Neuronal stem cell (in vitro differentiated cells): ENCODE measurements around the gene KRT3.

Experiments
- DNase-seq: peaks from one replicate; pipeline ENCODE4 v3.0.0-alpha.2; 2013; ENCODE audit warnings: low spot score
- H2AFZ ChIP-seq: one replicate; pipeline ENCODE4 v1.6.1; 2013; ENCODE audit warnings: mild to moderate bottlenecking, low read length, inconsistent platforms
- H2AK5ac ChIP-seq: 2 replicates; pipeline ENCODE4 v1.6.1; 2013; ENCODE audit warnings: low read depth, mild to moderate bottlenecking, inconsistent platforms, low read length, moderate library complexity, mixed read lengths
- H2BK120ac ChIP-seq: 2 replicates; pipeline ENCODE4 v1.6.1; 2013; ENCODE audit warnings: low read depth, mild to moderate bottlenecking, inconsistent platforms, low read length, moderate library complexity, mixed read lengths
- H2BK12ac ChIP-seq: one replicate; pipeline ENCODE4 v1.6.1; 2013; ENCODE audit warnings: low read length, inconsistent platforms
- H2BK15ac ChIP-seq: 2 replicates; pipeline ENCODE4 v1.6.1; 2013; ENCODE audit warnings: mild to moderate bottlenecking, low read length, inconsistent platforms, mixed read lengths
- H2BK5ac ChIP-seq: one replicate; pipeline ENCODE4 v1.6.1; 2013; ENCODE audit warnings: inconsistent platforms, mild to moderate bottlenecking, low read length, moderate library complexity
- H3K14ac ChIP-seq: one replicate; pipeline ENCODE4 v1.6.1; 2013; ENCODE audit warnings: low read length, inconsistent platforms
- H3K18ac ChIP-seq: 2 replicates; pipeline ENCODE4 v1.6.1; 2013; ENCODE audit warnings: low read length, inconsistent platforms
- H3K23ac ChIP-seq: 2 replicates; pipeline ENCODE4 v1.6.1; 2013; ENCODE audit warnings: low read depth, mild to moderate bottlenecking, mixed read lengths, low read length, inconsistent platforms; ENCODE audit not compliant: poor library complexity
- H3K27ac ChIP-seq: replicated peaks from 3 replicates; pipeline ENCODE4 v1.5.1; 2013; ENCODE audit warnings: low read length, inconsistent platforms
- H3K27me3 ChIP-seq, 3 experiments: 2 replicates each; pipeline ENCODE4 v1.6.1; 2013; ENCODE audit warnings: low read length in 3 of 3, mild to moderate bottlenecking in 2 of 3, inconsistent platforms in 1 of 3, low read depth in 1 of 3, mixed read lengths in 1 of 3, moderate library complexity in 1 of 3; ENCODE audit not compliant: control insufficient read depth in 3 of 3, insufficient read depth in 3 of 3
- H3K36me3 ChIP-seq, 2 donors: replicated peaks in 1 of 2; 2 replicates each; pipeline ENCODE4 v1.6.1; 2013; ENCODE audit warnings: low read length in 2 of 2; ENCODE audit not compliant: control insufficient read depth in 2 of 2, insufficient read depth in 2 of 2
- H3K4ac ChIP-seq: 2 replicates; pipeline ENCODE4 v1.6.1; 2013; ENCODE audit warnings: inconsistent platforms, mild to moderate bottlenecking, low read length, moderate library complexity
- H3K4me1 ChIP-seq, 2 donors: 1 replicate in 1 of 2; 2 replicates in 1 of 2; pipeline ENCODE4 v1.6.1; 2013; ENCODE audit warnings: low read length in 2 of 2, low read depth in 1 of 2; ENCODE audit not compliant: control insufficient read depth in 2 of 2, insufficient read depth in 1 of 2
- H3K4me2 ChIP-seq: one replicate; pipeline ENCODE4 v1.6.1; 2013; ENCODE audit warnings: mild to moderate bottlenecking, low read length, inconsistent platforms; ENCODE audit not compliant: insufficient read depth, poor library complexity, severe bottlenecking
- H3K4me3 ChIP-seq, 2 donors: 2 replicates each; pipeline ENCODE4 v1.5.1; 2013; ENCODE audit warnings: low read length in 2 of 2, mild to moderate bottlenecking in 2 of 2, inconsistent platforms in 1 of 2, moderate library complexity in 1 of 2
- H3K79me1 ChIP-seq: one replicate; pipeline ENCODE4 v1.6.1; 2013; ENCODE audit warnings: low read depth, mild to moderate bottlenecking, inconsistent platforms, low read length, moderate library complexity
- H3K9ac ChIP-seq: one replicate; pipeline ENCODE4 v1.6.1; 2013; ENCODE audit warnings: mild to moderate bottlenecking, low read depth, low read length, inconsistent platforms; ENCODE audit not compliant: poor library complexity
- H3K9me3 ChIP-seq, 2 donors: replicated peaks in 1 of 2; 2 replicates each; pipeline versions ENCODE3 to v1.6.1; 2013; ENCODE audit warnings: low read length in 2 of 2, mild to moderate bottlenecking in 2 of 2, inconsistent platforms in 1 of 2, low read depth in 1 of 2, mixed read lengths in 1 of 2, moderate library complexity in 1 of 2; ENCODE audit not compliant: control insufficient read depth in 2 of 2, insufficient read depth in 1 of 2
- H4K8ac ChIP-seq: one replicate; pipeline ENCODE4 v1.6.1; 2013; ENCODE audit warnings: low read depth, mild to moderate bottlenecking, inconsistent platforms, low read length, moderate library complexity
- H4K91ac ChIP-seq: one replicate; pipeline ENCODE4 v1.6.1; 2013; ENCODE audit warnings: low read length, low read depth, mild to moderate bottlenecking, inconsistent platforms; ENCODE audit not compliant: poor library complexity
- WGBS, 2 donors: extraction: QIAGEN DNeasy Blood & Tissue Kit; methylation state at CpG; one replicate each; pipeline ENCODE4 v1.1.7; 2013; ENCODE audit warnings: missing lambda C conversion rate in 2 of 2, mixed read lengths in 1 of 2; ENCODE audit not compliant: insufficient read length in 2 of 2, insufficient replicate concordance in 1 of 2; ENCODE audit errors: extremely low coverage in 2 of 2; 5-methylcytosine and 5-hydroxymethylcytosine counted together

Gene KRT3

DNA sequence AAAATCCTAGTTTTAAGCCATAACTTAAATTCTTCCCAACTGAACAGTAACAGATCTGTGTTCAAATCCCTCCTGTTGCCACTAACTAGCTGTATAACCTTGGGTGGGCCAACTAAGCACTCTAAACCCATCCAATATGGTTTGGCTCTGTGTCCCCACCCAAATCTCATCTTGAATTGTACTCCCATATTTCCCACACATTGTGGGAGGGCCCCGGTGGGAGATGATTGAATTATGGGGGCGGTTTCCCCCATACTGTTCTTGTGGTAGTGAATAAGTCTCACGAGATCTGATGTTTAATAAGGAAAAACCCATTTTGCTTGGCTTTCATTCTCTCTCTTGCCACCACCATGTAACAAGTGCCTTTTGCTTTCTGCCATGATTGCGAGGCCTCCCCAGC lies 19.2 kb upstream of the KRT3 start:
- no peak for DNase-seq
- peaks cover 0 to 13% of the 10 kb centered on the region in 2 donors for H3K4me1 ChIP-seq
- no peak overlapping the region for H3K18ac ChIP-seq
- no peak overlapping the region for H3K4ac ChIP-seq
- no peak overlapping the region for H3K27ac ChIP-seq
- no peaks in the 10 kb centered on the region for H3K9me3 ChIP-seq
- no peak overlapping the region for H3K14ac ChIP-seq
- no peak overlapping the region for H2AFZ ChIP-seq
- no peak overlapping the region for H2BK5ac ChIP-seq
- no peak overlapping the region for H4K8ac ChIP-seq
- H4K91ac ChIP-seq: no peak overlapping the region
- no peak overlapping the region for H2BK15ac ChIP-seq
- H3K23ac ChIP-seq: no peak overlapping the region
- no peak overlapping the region for H2BK120ac ChIP-seq
- H3K4me3 ChIP-seq: no peak overlapping the region
- no peak overlapping the region for H2BK12ac ChIP-seq
- H3K79me1 ChIP-seq: no peaks in the 10 kb centered on the region
- H3K9ac ChIP-seq: no peak overlapping the region
- no CpG with 5 or more reads among the region's 4 CpGs for WGBS, 2 donors
- peaks cover 0 to 13% (median 0%) of the 10 kb centered on the region in 3 experiments for H3K27me3 ChIP-seq
- no peaks in the 10 kb centered on the region for H3K36me3 ChIP-seq
- no peak overlapping the region for H3K4me2 ChIP-seq
- no peak overlapping the region for H2AK5ac ChIP-seq

DNA sequence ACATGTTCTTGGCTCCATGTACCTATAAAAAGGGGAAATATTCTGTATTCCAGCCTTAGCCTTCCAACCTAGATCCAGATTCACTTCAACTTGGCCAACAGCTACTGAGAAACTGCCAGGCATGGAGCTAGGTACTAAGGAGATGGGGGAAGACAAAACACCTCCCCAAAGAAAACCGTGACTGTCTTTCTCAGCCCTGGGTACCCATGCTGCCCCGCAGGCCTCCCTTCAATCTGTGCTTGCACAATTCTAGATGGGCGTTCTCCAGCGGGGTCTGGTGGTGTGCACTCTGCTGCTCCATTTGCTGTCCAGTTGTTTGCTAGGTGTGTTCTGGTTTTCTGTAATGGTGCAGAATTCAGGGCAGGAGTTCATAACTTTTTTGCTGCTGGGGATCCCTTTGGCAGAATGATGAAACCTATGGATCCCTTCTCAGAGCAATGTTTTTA lies 18.8 kb upstream of the KRT3 start:
- WGBS, 2 donors: no CpG with 5 or more reads among the region's 4 CpGs
- Histone ChIP-seq H3K4me2 (no peak overlapping the region), H2BK120ac (no peak overlapping the region), H3K36me3 (no peaks in the 10 kb centered on the region), H3K4ac (no peak overlapping the region), H4K8ac (no peak overlapping the region), H3K23ac (no peak overlapping the region), H2AK5ac (no peak overlapping the region), H3K27ac (no peak overlapping the region), H3K9ac (no peak overlapping the region), H2BK15ac (no peak overlapping the region), H4K91ac (no peak overlapping the region), H3K9me3 (no peaks in the 10 kb centered on the region), H2AFZ (no peak overlapping the region), H2BK5ac (no peak overlapping the region), H3K18ac (no peak overlapping the region), H3K79me1 (no peaks in the 10 kb centered on the region), H3K4me1 (peaks cover 0 to 10% of the 10 kb centered on the region in 2 donors), H3K4me3 (no peak overlapping the region), H2BK12ac (no peak overlapping the region), H3K27me3 (peaks cover 0 to 9% (median 0%) of the 10 kb centered on the region in 3 experiments), H3K14ac (no peak overlapping the region)
- DNase-seq: no peak

DNA sequence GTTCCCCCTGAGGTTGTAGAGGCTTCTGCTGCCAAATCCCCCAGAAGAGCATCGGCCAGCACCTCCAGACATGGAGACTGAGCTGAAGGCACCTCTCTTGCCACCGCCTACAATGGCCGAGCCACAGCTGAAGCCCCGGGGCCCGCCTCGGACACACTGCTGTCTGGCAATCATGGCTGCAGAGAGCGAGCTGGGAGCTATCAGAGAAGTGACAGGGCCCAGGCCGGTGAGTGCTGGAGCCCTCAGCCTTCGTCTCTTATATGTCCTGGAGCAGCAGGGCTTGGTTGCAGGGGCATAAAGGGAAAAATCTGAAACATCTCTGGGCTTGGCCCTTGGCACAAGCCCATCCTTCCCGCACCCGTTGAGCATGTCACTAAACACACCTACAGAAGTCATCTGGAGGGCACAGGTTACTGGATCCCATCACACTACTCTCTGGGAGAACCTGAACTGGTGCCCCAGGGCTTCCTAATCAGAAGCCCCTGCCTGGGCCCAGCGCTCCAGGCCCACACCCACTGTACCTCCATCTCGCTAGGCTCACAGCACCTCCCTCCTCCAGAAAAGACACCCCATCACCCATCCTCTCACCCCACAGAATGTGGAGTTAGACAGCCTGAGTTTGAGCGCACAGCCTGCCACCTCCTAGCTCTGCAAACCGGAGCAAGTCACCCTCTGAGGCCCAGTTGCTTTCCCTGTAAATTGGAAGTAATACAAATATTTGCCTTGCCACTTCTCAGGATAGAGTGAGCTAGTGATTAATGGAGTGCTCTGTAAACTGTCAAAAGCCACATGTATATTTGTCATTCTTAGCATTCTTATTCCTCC lies 18.2 kb upstream of the KRT3 start, which contains the start of gene KRT4:
KRT4 (minus strand) TSS at position 232 of the 825 bp plus-strand sequence; CDS start at position 174, 58 bp downstream.
- Histone ChIP-seq H3K4me1 (peaks cover 0 to 10% of the 10 kb centered on the region in 2 donors), H3K9me3 (no peaks in the 10 kb centered on the region), H2AK5ac (peak within 1 kb of the TSS; percentile 45), H3K4me3 (no peak within 1 kb of the TSS), H3K4me2 (no peak within 1 kb of the TSS), H2BK120ac (no peak within 1 kb of the TSS), H3K27me3 (peaks cover 0 to 8% (median 0%) of the 10 kb centered on the region in 3 experiments), H4K91ac (no peak within 1 kb of the TSS), H3K4ac (no peak within 1 kb of the TSS), H3K14ac (no peak within 1 kb of the TSS), H3K9ac (no peak within 1 kb of the TSS), H3K79me1 (no peaks in the 10 kb centered on the region), H3K23ac (no peak within 1 kb of the TSS), H4K8ac (no peak within 1 kb of the TSS), H2AFZ (no peak within 1 kb of the TSS), H2BK5ac (no peak within 1 kb of the TSS), H2BK15ac (peak within 1 kb of the TSS; percentile 34), H3K36me3 (no peaks in the 10 kb centered on the region), H2BK12ac (no peak within 1 kb of the TSS), H3K18ac (peak within 1 kb of the TSS; percentile 15), H3K27ac (no peak within 1 kb of the TSS)
- no peak for DNase-seq
- no CpG with 5 or more reads among the region's 15 CpGs for WGBS, 2 donors

DNA sequence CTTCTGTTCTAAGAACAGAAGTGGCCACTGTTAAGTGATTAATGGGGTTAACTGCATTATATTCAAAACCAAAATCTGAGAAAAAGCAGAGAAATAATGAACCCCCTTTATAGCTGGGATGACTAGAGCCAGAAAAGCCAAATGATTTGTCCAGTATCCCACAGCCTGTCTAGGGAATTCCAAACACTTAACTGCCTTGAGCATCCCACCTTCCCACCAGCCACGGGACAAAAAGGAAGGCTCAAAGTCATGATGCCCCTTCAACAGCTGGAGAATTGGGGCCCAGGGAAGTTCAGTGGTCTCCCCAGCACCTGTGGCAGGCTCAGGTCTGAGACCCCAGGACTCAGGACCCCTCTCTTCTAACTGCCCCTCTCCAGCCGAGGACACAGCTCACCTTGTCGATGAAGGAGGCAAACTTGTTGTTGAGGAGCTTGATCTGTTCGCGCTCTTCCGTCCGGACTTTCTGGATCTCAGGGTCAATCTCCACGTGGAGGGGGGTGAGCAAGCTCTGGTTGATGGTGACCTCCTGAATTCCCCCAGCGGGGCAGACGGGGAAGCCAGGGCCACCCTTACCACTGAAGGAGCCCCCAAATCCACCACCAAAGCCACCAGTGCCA lies 17.4 kb upstream of the KRT3 start:
- H3K9ac ChIP-seq: no peak overlapping the region
- H3K4me2 ChIP-seq: no peak overlapping the region
- no peak overlapping the region for H4K91ac ChIP-seq
- H3K23ac ChIP-seq: no peak overlapping the region
- H3K36me3 ChIP-seq: no peaks in the 10 kb centered on the region
- no peak overlapping the region for H2BK12ac ChIP-seq
- no peak overlapping the region for H2BK120ac ChIP-seq
- peaks cover 0 to 4% of the 10 kb centered on the region in 2 donors for H3K4me1 ChIP-seq
- WGBS, 2 donors: no CpG with 5 or more reads among the region's 10 CpGs
- no peak overlapping the region for H3K4ac ChIP-seq
- no peaks in the 10 kb centered on the region for H3K79me1 ChIP-seq
- DNase-seq: no peak
- H2AFZ ChIP-seq: no peak overlapping the region
- H3K27me3 ChIP-seq: peaks cover 0 to 3% (median 0%) of the 10 kb centered on the region in 3 experiments
- no peak overlapping the region for H4K8ac ChIP-seq
- no peak overlapping the region for H3K18ac ChIP-seq
- H2AK5ac ChIP-seq: peak overlapping the region; percentile 45
- no peak overlapping the region for H3K4me3 ChIP-seq
- no peak overlapping the region for H3K27ac ChIP-seq
- H3K14ac ChIP-seq: no peak overlapping the region
- H2BK5ac ChIP-seq: no peak overlapping the region
- H3K9me3 ChIP-seq: no peaks in the 10 kb centered on the region
- peak overlapping the region; percentile 34 for H2BK15ac ChIP-seq
